Measurements from ENCODE around the gene DECR2.
A peak's percentile ranks its signal among the peaks of the same experiment; 100 is the strongest.
"Not testable (repeated sequence)": the region's sequence is repeated elsewhere in the genome, so short reads cannot be mapped to it uniquely, and the experiment has no call there.

DECR2 gene

DNA sequence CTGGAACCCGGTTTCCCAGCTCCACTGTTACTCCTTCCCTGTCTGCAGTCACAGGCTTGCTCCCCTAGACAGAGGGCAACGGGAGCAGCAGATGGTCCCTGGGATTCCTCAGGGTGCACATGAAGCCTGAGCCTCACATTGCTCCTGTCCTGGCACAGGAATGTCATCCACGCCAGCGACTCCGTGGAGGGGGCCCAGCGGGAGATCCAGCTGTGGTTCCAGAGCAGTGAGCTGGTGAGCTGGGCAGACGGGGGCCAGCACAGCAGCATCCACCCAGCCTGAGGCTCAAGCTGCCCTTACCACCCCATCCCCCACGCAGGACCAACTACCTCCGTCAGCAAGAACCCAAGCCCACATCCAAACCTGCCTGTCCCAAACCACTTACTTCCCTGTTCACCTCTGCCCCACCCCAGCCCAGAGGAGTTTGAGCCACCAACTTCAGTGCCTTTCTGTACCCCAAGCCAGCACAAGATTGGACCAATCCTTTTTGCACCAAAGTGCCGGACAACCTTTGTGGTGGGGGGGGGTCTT, 1.6 kb upstream of the DECR2 start:
- DNase-seq (ENCODE audit: low spot score), result no peak

DNA sequence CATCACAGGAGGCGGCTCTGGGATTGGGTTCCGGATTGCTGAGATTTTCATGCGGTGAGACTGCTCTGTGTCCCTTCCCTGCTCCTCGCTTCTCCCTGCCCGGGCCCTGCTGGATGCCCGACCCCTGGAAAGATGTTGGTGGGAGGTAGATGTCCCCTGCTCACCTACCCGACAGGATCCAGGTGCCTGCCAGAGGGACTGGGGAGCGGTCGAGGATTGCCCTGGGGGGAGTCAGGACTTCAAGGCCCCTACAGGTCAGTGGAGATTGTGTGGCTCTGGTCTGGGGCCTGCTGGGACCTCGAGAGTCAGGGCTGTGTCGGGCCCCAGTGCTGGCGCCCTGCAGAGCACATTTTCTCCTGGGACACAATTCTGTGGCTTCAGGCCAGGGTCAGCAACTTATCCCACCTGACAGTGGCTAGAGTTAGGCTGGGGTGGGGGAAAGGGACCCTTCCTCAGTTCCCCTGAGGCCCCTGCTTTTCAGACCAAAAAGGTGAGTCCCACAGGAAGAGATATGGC, 3.3 kb downstream of the DECR2 start:
- no peak for DNase-seq (ENCODE audit: low spot score)

DNA sequence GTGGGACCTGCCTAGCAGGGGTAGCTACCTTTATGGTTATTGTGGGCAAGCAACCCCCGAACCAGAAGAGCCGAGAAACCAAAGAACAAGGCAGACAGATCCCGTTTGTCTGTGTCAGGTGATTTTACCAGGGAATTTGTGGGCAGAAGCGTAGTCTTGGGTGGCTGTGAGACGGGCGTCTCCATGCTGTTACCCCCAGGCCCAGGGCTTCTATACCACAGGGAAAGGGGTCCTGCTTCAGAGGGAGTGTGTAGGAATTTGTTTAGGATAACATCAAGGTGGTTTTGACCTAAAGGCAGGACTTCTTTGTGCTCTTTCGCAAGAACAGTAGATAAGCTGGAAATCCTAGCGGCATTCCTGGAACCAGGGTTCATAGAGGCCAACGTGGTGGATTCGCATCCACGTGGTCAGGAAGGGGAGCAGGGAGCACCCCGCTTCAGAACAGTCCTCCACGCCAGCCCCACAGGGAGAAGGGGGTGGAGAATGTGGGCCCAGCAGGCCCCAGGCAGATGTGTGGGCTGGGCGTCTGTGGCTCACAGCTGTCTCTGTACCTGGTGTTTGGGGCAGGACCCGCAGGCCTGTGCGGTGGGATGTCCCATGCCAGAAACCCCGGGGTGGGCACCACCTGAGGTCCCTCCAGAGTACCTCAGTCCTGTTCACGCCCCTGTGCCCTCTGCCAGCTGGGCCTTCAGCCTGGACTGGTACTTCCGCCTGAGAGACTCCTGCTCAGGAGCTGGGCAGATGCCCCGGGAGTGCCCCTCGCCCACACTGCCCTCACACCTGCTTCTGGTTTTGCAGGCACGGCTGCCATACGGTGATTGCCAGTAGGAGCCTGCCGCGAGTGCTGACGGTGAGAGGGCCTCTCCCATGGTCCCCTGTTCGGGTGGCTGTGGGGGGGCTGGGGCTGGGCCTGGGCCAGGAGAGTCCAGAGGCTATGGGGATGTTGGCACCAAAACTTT, 4.1 kb downstream of the DECR2 start:
- no peak for DNase-seq (ENCODE audit: low spot score)

DNA sequence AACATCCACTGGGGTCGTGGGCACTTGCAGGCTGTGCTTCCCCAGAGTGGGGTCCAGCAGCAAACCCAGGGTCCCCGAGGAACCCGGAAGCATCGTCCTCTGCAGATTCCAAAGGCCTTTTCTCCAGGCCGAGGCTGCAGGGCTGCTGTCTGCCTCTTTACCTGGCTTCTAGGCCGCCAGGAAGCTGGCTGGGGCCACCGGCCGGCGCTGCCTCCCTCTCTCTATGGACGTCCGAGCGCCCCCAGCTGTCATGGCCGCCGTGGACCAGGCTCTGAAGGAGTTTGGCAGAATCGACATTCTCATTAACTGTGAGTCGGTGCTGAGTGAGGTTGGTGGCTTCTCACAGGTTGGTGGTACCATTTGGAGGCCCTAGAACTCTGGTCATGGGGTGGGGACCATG, 5.6 kb downstream of the DECR2 start:
- no peak for DNase-seq (ENCODE audit: low spot score)

DNA sequence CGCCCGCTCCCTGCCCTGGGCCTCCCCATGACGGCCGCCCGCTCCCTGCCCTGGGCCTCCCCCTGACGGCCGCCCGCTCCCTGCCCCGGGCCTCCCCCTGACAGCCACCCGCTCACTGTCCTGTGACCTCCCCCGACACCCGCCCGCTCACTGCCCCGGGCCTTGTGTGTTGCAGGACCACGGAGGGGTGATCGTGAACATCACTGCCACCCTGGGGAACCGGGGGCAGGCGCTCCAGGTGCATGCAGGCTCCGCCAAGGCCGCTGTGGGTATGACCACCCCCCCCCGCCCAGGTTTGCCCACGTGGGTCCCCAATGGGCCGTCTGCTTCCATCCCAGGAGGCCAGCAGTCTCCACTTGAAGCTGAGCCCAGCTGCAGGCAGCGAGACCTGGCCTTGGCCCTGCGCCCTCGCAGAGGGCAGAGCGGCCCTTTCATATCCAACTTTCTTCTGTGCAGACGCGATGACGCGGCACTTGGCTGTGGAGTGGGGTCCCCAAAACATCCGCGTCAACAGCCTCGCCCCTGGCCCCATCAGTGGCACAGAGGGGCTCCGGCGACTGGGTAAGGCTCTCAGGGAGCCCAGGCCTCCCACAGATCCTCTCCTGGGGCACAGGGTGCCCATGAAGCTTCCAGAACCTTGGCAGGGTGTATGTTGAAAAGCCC, 9.0 kb downstream of the DECR2 start:
- DNase-seq (ENCODE audit: low spot score), result no peak

DNA sequence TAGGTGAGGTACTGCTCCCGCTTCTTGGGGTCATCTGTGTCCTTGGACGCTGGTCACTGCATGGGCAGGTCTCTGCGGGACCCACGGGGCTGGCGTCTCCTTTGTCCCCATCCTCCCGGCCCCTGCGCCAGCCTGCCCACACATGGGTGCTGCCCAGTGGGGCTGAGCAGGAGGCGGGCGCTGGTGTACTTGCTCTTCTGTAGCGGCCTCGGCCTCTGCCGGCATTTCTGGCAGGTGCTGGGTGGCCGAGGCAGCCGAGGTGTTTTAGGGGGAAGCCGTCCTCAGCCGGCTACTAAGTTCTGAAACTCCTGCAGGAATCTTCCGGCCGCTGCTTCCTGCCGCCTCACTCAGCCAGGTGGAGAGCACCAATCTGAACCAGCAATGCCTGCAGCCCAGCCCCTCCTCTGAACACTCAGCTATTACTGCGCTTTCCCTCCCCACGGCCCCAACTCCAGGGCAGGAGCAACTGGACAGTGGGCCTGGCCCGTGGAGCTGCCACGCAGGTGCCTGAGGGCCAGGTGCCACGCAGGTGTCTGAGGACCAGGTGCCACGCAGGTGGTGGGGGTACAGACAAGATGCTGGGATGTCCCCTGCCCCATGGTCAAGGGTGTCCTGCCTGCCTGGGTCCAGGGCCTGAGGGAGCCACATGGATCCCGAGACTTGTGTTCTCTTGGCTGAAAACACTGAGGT, 10.0 kb downstream of the DECR2 start:
- DNase-seq (ENCODE audit: low spot score), result no peak

DNA sequence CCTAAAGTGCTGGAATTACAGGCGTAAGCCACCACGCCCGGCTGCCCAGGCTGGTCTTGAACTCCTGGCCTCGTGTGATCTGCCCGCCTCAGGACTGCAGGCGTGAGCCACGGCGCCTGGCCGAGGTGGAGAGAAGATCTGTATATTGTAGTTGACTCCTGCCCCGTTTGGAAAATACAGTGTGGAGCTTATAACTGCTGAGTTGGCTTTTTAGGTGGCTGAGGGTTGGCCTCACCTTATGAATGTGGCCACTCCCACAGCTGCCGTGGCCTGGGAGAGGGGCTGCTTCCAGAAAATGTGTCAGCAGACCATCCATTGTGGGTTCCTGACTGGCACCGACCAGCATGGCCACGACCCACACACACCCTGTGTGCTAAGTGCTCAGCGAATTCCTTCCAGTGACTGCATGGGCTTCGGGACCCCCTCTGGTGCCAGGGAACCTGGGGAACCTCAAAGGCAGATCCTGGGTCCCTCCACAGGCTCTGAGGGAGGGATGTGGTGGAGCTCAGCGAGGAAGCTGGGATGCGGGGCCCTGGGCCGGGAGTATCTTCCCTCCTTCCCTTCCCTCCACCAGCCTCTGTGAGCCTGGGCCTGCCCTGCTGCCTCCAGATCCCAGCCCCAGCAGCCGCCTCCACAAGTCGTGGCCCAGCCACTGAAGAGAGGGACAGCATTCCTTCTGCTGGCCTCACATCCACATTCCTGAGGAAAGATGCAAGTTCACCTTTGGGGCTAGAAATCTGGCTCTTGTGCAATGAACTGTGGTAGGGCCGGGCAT, 12.9 kb downstream of the DECR2 start:
- DNase-seq (ENCODE audit: low spot score), result no peak

DNA sequence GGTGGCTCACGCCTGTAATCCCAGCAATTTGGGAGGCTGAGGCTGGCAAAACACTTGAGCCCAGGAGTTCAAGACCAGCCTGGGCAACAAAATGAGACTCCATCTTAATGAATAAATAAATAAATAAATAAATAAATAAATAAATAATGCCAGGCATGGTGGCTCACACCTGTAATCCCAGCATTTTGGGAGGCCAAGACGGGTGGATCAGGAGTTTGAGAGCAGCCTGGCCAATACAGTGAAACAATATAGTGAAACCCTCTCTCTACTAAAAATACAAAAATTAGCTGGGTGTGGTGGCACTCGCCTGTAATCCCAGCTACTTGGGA, 13.4 kb downstream of the DECR2 start:
- DNase-seq (ENCODE audit: low spot score), result not testable (repeated sequence)

DNA sequence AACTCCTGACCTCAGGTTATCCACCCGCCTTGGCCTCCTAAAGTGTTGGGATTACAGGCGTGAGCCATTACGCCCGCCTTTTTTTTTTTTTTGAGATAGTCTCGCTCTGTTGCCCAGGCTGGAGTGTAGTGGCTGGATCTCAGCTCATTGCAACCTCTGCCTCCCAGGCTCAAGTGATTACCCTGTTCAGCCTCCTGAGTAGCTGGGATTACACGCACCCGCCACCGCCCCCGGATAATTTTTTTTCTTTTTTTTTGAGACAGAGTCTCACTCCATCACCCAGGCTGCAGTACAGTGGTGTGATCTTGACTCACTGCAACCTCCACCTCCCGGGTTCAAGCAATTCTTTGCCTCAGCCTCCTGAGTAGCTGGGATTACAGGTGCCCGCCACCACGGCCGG, 20.5 kb downstream of the DECR2 start:
- DNase-seq (ENCODE audit: low spot score), result not testable (repeated sequence)

DNA sequence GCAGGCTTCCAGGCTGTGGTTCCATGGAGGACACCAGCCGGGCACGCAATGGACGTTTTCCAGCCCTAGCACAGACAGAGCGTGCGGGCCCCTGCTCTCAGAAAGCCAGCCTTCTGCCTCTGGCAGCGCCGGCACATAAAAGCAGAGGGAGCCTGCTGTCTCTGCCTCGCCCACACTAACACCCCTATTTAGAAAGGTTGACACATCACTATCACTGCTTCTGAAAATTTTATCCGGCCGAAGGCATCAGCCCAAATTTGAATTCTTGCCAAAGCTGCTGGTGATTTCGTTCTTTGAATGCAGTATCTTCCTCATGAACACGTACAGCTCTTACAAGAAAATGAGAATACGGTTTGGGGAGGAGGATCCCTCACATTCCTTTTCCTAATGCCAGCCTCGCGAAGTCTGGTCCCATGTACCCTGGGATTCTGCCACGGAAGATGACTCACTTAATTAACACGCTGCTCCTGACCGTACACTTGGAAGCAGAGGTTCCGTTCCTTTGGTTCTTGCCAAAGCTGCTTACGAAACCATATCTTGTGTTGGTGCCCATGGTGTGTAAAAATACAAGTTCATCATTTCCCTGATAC, 22.4 kb downstream of the DECR2 start:
- DNase-seq (ENCODE audit: low spot score), result no peak

DNA sequence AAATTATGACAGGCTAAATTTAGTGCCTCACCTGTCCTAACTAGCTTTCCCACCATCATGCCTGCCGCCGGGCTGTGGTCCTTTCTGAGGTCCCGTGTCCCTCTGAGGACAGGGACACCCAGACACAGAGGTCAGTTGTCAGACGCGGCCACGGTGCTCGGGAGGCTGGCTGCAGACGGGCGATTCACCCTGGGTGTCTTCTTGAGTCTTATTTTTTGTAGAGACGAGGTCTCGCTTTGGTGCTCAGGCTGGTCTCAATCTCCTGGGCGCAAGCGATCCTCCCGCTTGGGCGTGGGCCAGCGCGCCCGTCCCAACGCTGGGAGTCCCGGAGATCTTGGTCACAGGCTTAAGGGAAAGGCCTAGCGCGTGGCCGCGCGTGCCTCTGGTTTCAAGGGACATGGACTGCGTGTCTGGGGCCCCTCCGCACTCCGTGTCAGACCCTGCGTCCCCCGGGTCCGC, 23.0 kb downstream of the DECR2 start:
- DNase-seq (ENCODE audit: low spot score), result no peak

DNA sequence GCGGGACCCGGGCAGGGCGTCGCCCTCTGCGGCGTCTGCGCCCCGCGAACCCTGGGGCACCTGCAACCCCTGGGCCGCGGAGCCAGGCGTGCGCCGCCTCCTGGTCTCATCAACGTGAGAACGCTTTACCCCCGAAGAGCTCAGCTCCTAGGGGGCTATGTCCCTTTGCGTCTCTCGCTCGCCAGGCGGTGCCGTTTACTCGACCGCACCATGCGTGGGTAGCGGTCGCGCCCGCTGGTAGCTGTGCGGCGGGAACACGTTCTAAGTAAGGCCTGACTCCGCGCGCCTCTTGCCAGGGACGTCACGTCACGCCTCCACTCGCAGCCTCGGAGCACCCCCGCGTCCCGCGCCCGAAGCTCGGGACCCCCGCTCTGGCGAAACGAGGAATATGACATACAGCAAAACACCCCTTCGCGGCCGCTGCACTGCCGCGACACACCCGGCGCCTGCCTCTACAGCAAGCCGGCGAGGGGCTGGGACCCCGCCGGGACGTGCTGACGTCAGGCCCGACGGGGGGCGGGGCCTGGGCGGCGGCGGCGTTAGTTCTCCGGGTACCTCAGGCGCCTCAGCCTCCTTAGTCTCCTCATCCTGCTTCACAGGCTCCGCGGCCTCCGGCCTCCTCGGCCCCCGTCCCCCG, 23.5 kb downstream of the DECR2 start, which contains the start of gene RAB11FIP3:
RAB11FIP3 (plus strand) TSS at position 568 of the 637 bp plus-strand sequence. CDS start 358 bp downstream, outside the sequence.
- peak; percentile 92 for DNase-seq (ENCODE audit: low spot score)

DNA sequence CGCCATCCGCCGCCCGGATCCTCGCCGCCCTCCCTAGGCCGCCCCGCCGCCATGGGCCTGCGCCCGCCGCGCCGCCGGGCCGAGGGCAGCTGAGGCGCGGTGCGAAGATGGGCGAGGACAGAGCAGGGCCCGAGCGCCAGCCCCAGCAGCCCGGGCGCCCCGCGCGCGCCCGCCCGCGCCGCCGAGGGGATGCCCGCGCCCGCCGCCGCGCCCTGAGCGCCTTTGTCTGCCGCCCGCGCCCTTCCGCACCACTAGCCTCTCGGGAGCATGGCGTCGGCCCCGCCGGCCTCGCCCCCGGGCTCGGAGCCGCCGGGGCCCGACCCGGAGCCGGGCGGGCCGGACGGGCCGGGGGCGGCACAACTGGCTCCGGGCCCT, 24.0 kb downstream of the DECR2 start:
- no peak for DNase-seq (ENCODE audit: low spot score)

DNA sequence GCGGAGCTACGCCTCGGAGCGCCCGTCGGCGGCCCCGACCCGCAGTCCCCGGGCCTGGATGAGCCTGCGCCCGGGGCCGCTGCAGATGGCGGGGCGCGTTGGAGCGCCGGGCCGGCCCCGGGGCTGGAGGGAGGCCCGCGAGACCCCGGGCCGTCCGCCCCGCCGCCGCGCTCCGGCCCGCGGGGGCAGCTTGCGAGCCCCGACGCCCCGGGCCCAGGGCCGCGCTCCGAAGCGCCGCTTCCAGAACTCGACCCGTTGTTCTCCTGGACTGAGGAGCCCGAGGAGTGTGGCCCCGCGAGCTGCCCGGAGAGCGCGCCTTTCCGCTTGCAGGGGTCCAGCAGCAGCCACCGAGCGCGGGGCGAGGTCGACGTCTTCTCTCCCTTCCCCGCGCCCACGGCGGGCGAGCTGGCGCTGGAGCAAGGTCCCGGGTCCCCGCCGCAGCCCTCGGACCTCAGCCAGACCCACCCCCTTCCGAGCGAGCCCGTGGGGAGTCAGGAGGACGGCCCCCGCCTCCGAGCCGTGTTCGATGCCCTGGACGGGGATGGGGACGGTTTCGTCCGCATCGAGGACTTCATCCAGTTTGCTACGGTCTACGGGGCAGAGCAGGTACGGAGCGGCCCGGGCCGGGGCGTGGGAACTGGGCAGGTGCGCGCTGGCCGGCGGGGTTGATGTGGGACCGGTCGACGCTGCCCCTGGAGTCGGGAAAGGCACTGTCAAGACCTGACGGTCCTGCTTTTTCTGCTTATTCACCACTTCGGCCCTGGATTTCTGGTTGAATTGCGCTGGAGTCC, 24.6 kb downstream of the DECR2 start:
- no peak for DNase-seq (ENCODE audit: low spot score)

DNA sequence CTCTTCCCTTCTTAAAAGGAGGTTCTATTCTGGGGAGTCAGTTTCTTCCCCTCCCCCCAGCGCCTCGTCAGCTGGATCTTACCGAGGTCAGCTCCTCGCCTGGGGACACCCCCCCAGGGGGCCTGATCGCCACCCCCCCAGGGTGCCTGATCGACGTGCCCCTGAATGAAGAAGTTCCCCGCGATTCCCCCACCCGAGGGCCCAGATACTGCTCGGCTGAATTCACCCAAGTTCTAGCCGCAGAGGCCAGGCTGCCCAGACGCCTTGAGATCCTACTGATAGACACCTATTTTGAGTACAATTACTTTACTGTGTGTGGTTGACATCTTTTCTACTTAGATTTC, 25.2 kb downstream of the DECR2 start:
- no peak for DNase-seq (ENCODE audit: low spot score)

DNA sequence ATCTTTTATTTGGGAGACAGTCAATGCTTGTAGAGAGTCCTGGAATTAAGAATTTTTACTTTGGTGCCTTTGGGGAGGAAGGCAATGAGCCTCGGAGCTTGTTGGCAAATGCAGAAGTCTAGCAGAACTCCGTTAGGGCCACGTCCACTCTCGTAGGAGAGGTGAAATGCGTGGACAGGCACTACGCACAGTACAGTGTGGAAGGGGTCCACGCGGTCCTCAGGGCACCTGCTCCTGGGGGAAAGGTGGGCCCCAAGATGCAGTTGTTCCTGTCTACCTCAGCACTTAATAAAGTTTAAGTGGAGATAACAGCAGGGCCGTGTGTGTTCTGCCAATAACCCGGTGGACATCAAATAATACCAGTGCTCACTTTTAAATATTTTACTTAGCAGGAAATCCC, 25.6 kb downstream of the DECR2 start:
- DNase-seq (ENCODE audit: low spot score), result no peak

DNA sequence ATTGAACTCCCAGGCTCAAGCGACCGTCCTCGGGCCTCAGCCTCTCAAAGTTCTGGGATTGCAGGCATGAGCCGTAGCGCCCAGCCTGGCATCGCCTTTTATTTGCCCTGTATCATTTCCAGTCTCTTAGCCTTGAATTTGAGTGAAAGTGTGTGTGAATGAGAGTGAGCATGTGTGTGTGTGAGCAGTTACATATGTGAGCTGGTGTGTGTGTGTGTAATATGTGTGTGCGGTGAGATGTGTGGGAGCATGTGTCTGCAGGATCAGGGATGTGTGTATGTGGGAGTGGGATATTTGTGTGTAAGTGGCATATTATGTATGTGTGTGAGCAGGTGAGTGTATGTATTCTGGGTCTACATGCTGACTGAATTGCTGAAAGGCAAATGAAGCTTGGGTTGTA, 29.2 kb downstream of the DECR2 start:
- DNase-seq (ENCODE audit: low spot score), result no peak

DNA sequence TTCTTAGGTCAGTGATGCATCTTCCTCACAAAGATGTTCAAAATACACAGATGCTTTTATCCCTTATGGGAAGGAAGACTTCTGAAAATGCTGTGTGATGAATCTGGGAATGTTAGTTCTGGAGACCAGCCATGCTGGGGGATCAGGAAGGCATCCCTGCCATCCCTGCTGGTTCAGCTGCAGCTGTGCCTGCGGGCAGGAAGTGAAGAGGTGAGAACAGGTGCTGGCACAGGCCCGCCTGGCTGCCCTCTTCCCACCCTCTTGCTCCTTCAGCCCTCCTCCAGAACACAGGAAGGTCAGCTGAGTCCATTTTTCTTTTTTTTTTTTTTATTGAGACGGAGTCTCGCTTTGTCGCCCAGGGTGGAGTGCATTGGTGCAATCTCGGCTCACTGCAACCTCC, 38.9 kb downstream of the DECR2 start:
- DNase-seq (ENCODE audit: low spot score), result no peak

DNA sequence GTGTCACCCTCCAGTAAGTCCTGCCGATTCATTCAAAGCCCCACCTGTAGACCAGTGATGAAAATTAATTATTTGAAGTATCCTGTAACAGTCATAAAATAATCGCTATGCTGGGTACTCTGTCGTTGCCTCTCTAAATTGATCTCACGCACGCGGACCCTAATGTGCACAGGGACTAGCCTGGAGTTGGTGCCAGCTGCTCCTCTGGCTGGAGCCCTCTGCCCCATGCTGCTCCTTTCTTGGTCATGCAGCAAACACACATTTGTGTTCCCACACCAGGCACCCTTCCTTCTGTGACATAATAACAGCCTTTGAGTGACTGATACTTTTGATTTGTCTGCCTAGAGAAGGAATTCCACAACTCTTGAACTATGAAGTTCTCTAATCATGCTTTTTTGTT, 39.8 kb downstream of the DECR2 start:
- no peak for DNase-seq (ENCODE audit: low spot score)

DNA sequence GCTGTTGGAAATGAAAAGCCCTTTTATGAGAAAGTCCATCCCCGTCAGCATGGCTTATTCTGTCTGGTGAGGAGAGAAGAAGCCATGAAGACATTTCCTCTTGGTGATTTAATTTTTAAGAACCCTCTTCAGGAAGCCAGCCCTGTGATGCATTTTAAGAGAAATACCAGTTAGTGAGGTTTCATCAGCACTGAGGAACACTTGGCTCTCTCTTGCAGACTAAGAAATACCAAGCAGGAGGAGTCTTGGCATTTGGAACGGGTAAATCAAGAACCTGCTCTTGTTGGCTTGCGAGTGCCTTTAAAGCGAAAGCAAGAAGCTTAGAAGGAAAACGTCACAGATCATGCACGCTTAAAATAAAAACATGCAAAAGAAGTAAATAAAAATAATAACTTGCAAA, 41.3 kb downstream of the DECR2 start:
- DNase-seq (ENCODE audit: low spot score), result no peak
